DMS 273 (cell line): ENCODE measurements around the gene TRMT10C.
A peak's percentile ranks its signal among the peaks of the same experiment; 100 is the strongest.
"Not testable (repeated sequence)": the region's sequence is repeated elsewhere in the genome, so short reads cannot be mapped to it uniquely, and the experiment has no call there.

Source experiments
- DNase-seq: peaks from one replicate; lab custom pipeline; 2025; ENCODE audit not compliant: unreplicated experiment; lab: John Stamatoyannopoulos, UW

TRMT10C gene

DNA sequence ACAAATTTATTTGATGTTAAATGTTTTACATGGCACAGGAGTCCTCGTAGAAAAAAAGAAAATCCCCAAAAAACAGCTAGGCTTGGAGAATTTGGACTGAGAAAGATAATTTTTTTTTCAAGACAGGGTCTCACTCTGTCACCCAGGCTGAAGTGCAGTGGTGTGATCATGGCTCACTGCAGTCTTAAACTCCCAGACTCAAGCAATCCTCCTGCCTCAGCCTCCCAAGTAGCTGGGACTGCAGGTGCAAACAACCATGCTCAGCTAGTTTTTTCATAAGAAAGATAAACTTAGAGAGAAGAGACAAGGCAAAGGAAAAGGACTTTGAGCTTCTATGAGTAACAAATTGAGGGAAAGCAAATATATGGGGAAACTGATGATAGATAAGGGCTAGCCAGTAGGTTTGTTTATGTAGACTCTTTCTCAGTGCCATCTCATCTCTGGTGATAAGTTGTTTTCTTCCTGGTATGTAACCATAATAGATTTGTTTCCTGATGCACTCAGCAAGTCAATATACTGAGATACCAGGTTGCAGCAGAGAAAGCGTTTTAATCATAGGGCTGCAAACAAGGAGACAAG, 13.1 kb upstream of the TRMT10C start:
- no peak for DNase-seq

DNA sequence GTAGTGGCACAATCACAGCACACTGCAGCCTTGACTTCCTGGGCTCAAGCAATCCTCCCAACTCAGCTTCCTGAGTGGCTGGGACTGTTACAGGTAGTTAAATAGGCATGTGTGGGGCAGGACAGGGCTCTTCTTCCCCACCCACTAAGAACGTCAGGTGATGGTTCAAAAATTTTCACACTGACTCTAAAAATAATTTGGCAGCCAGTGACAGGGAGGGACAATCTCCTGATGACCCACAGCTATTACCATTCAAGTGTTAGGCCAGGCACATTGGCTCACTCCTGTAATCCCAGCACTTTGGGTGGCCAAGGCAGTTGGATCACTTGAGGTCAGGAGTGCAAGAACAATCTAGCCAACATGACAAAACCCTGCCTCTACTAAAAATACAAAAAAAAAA, 12.2 kb upstream of the TRMT10C start:
- no peak for DNase-seq

DNA sequence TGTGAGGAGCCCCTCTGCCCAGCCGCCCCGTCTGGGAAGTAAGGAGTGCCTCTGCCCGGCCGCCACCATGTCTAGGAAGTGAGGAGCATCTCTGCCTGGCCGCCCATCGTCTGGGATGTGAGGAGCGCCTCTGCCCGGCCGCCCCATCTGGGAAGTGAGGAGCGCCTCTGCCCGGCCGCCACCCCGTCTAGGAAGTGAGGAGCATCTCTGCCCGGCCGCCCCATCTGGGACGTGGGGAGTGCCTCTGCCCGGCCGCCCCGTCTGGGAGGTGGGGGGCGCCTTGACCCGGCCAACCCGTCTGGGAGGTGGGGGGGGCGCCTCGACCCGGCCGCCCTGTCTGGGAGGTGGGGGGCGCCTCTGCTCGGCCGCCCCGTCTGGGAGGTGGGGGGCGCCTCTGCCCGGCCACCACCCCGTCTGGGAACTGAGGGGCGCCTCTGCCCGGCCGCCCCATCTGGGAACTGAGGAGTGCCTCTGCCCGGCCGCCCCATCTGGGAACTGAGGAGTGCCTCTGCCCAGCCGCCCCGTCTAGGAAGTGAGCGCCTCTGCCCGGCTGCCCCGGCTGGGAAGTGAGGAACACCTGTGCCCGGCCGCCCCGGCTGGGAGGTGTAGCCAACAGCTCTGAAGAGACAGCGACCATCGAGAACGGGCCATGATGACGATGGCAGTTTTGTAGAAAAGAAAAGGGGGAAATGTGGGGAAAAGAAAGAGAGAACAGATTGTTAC, 10.1 kb upstream of the TRMT10C start:
- not testable (repeated sequence) for DNase-seq

DNA sequence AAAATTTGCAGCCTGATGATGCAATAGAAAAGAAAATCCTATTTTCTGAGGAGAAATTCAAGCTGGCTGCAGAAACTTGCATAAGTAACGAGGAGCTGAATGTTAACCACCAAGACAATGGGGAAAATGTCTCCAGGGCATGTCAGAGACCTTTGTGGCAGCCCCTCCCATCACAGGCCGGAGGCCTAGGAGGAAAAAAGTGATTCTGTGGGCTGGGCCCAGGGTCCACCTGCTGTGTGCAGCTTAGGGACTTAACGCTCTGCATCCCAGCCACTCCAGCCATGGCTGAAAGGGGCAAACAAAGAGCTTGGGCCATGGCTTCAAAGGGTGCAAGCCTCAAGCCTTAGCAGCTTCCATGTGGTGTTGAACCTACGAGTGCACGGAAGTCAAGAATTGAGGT, 8.3 kb upstream of the TRMT10C start:
- DNase-seq: not testable (repeated sequence)

DNA sequence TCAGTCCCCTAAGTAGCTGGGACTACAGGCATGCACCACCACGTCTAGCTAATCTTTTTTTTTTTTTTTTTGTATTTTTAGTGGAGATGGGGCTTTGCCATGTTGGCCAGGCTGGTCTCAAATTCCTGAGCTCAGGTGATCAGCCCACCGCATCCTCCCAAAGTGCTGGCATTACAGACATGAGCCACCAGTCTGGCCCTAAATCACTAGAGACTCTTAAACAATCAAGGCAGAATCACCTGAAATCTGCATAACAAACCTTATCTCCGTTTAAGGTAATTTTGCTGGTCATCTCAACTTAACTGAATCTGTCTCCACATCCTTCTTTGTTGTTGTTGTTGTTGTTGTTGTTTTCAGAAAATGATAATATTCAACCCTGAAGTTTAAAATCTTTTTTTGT, 5.6 kb upstream of the TRMT10C start:
- DNase-seq: no peak

DNA sequence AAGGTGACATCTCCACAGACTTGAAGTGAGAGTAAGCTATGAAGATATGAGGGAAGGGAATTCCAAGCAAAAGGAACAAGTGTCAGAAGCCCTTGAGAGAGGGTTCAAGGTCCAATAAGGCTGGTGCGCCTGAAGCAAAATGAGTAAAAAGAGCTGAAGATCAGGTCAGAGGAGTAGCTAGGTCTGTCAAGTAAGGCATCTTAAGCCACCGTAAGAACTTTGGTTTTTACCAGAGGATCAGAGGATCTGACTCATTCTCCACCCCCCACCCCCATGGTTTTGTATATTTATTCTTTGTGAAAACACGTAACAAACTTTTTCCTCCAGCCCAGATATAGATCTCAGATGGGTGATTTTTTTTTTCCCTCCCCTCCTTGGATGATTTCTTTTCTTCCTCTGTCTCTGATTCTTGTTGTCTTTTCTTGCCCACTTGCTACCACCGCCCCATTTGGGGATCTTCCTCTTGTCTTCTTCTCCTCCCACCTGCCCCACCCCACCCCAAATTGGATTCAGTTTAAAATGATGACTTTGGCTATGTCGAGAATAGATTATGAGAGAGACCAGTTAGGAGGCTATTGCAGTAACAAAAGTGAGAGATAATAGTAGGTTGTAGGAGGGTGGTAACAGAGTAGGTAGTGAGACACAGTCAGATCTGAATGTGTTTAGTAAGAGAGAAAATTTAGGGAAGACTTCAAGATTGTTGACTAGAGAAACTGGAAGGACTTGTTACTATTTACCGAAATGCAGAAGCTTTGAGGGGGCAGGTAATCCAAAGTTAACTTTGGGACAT, 6.1 kb downstream of the TRMT10C start:
- DNase-seq: no peak

DNA sequence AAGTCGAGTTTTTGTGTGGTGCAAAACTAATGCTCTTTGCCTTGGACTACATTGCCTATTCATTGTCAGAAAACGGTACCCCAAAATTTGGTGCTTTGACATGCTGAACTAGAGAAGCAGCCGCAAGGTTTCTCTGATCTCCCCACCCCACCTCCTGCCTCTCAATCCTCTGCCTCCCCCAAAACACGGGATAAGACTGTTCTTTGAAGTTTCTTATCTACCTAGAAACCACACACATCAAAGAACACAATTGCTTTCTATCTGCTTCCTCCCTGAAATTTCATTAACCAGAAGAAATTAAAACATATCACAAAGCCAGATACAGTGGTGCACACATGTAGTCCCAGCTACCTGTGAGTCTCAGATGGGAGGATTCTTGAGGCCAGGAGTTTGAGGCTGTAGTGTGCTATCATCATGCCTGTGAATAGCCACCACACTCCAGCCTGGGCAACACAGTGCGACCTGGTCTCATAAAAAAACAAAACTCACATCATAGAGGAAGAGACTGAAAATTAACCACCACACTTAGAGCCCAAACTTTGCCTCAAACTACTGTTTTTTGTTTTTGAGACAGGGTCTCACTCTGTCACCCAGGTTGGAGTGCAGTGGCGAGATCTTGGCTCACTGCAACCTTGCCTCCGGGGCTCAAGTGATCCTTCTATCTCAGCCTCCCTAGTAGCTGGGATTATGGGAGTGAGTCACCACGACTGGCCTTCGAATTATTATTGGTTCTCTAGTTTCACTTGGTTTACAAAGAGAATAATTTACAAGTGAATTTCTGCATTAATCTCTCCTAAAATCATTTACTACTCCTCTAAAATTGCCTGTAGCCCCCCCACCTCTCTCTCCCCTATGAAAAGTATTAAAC, 9.6 kb downstream of the TRMT10C start:
- no peak for DNase-seq

DNA sequence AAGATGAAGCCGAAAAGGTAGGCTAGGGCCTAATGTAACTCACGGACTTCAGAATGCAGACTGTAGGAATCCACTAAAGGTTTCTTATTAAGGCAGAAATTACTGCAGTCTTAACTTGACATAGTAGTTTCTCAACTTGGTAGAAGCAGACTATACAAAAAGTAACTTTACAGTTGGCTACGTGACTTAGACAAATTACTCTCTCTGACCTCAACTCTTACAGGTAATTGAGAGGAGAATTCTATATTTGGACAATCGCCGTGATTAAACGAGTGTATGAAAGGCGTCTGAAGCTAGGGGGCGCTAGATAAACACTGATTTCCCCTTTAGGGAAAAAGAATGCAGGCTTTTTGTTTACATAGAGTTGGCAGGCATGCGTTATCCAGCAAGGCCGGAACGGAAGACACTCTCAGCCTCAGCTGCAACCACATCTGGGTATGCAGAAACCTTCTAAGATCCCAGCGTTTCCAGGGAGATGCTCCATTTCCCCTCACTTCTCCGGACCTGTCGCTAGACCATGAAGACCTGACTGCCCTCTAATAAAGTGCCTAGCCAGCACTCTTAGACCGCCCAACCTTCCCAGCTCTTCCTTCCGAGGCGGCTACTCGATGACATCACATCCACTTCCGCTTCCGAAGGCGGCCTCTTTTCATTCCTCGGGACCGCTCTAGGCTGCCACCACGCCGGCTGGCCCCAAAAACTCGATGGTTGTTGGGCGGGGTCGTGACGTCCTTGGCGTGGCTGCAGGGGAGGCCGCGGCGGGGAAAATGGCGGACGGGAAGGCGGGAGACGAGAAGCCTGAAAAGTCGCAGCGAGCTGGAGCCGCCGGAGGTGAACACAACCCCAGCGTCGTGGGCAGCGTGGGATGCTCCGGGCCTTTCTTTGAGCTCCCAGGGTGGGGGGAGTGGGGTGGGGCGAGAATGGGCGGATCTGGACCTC, 12.1 kb downstream of the TRMT10C start, which contains the start of gene PCNP:
TSS of gene PCNP (plus strand) at position 732 of the 939 bp plus-strand sequence. CDS start at position 768, 36 bp downstream.
- peak; percentile 100 for DNase-seq

DNA sequence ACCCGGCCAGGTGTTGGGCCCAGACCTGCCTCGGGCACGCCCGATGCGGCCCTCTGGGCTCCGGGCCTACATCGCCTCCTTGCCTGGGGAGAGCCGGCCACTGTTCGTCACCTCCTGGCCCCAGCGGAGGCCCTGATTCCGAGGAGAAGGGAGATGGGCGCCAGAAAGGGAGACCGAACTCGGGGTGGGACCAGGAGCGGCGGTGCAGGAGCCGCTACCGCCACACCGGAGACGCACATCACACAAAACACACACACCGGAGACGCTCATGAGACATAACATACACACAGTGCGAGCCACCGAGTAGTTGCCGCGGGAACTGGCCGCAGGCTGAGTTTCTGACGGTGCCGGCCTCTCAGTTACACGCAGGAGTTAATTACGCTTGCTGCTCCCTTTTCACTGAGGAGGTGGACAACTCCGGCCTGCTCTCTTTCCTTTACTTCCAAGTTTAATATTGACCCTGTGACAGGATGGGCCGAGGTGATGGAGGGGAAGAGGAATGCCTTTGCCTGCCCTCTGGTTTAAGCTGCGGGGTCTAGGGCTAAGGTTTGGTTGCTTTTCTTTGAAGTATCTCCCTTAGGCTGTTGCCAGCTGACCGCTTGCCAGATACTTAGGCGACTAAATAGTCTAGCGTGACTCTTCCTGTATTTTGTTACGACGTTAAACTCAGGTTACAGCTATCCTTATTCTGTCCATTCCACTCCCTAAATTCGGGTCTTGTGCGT, 12.9 kb downstream of the TRMT10C start:
- DNase-seq: peak; percentile 88

DNA sequence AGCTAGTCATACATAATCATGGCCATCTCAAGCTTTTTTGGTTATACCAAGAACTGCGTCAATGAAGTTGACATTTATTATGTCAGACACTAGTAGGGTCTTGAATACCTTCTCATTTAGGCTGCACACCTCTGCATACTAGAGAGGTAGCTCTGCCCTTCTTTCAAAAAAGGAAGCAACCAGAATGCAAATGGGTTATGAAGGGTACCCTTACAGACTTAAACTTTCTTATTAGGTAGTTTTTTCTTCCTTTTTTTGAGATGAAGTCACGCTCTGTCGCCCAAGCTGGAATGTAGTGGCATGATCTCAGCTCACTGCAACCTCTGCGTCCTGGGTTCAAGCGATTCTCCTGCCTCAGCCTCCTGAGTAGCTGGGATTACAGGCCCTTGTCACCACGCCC, 15.6 kb downstream of the TRMT10C start:
- no peak for DNase-seq

DNA sequence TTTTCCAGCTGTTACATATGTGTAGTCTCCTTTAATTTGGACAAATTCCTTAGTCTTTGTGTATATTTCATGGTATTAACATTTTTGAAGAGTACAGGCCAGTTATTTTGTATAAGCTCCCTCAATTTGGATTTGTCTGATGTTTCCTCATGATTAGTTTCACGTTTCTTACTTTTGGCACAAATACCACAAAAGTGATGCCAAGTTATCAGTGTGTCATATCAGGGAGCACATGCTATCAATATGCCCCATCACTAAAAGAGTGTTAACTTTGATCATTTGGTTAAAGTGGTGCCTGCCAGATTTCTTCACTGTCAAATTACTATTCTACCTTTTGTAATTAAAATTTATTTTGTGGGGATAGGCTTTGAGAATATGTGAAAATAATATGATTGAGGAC, 26.9 kb downstream of the TRMT10C start:
- DNase-seq: no peak

DNA sequence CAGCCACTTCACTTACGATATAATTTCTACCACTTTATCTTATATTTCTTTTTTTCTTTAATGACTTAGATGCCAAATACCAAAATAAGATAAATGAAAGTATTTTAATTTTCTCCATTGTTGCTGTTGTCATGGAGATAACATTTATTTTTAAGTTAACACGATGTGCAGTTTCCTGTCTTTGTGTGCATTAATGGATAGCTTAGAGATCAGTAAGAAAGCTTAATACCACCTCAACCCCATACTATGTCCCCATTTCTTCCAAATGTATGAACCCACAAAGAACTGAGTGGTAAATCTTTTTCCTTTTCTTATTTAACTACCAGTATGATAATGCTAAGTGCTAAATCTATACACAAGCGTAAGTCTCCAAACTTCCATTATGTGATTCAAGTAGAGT, 29.4 kb downstream of the TRMT10C start:
- no peak for DNase-seq

DNA sequence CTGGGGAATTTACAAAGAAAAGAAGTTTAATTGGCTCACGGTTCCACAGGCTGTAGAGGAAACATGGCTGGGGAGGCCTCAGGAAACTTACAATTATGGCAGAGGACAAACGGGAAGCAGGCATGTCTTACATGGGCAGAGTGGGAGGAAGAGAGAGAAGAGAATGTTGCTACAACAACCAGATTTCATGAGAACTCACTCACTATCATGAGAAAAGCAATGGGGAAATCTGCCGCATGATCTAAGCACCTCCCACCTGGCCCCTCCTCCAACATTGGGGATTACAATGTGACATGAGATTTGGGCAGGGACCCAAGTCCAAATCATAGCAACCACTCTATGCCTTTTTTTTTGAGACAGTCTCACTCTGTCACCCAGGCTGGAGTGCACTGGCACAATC, 41.1 kb downstream of the TRMT10C start:
- no peak for DNase-seq

DNA sequence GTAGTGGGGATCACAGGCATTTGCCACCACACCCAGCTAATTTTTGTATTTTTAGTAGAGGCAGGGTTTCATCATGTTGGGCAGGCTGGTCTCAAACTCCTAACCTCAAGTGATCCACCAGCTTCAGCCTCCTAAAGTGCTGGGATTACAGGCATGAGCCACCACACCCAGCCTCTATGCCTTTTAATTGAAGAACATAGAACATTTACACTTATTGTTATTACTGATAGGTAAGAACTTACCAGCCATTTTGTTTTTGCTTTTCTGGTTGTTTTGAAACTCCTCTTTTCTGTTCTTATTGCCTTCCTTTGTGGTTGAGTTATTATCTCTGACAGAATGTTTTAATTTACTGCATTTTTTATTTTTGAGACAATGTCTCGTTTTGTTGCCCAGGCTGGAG, 41.5 kb downstream of the TRMT10C start:
- no peak for DNase-seq

DNA sequence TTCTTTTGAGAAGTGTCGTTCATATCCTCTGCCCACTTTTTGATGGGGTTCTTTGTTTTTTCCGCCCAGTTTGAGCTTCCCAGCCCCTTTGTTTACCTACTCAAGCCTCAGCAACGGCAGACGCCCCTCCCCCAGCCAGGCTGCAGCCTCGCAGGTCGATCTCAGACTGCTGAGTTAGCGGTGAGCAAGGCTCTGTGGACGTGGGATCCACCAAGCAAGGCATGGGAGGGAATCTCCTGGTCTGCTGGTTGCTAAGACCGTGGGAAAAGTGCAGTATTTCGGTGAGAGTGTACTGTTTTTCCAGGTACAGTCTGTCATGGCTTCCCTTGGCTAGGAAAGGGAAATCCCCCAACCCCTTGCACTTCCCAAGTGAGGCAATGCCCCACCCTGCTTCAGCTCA, 43.7 kb downstream of the TRMT10C start:
- DNase-seq: not testable (repeated sequence)

DNA sequence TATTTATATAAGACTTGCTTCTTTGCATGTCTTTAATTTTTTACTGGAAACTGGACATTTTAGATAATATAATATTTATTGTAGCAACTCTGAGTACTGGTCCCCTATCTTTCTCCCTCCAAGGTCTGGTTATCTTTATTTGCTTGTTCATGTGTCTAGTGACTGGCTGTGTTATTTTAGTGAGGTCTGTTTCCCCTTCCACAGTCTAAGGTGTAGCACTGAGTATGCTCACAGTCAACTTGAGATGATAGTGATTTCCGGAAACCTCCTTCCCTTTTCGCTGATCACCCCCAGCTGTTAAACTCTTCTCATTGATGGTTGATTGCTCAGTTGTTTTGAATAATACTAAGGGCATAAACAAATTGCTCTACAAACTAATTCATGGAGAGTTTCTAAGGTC, 49.4 kb downstream of the TRMT10C start:
- DNase-seq: no peak

DNA sequence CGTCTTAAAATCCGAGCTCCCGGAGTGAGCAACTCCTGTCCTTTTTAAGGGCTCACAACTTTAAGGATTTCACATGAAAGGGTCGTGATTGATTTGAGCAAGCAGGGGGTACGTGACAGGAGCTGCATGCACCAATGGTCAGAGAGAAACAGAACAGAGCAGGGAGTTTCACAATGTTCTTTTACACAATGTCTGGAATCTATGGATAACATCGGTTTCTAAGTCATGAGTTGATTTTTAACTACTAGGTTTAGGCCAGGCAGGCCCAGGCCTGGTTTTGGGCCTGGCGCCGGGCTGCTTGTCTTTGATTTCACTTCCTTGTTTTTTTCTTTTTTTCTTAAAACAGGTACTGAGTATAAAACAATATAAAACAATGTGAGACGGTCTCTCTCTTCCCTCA, 51.3 kb downstream of the TRMT10C start:
- DNase-seq: not testable (repeated sequence)

DNA sequence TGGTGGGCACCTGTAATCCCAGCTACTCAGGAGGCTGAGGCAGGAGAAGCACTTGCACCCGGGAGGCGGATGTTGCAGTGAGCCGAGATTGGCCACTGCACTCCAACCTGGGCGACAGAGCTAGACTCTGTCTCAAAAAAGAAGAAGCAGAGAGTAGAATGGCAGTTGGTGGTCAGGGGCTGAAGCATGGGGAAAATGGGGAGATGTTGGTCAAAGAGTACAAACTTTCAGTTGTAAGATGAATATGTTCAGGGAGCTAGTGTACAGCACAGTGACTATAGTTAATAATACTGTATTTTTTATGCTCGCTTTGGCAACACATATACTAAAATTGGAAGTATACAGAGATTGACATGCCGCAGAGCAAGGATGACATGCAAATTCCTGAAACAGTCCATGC, 53.9 kb downstream of the TRMT10C start:
- DNase-seq: no peak
